HG03139 (cell line): ENCODE measurements around the gene CUX1.
"Not testable (repeated sequence)": the region's sequence is repeated elsewhere in the genome, so short reads cannot be mapped to it uniquely, and the experiment has no call there.

Experiments used
- ATAC-seq: cut with Tn5 transposase; IDR thresholded peaks from one replicate; pipeline ENCODE4 v1.9.1; 2021; ENCODE audit not compliant: unreplicated experiment

CUX1 gene

DNA sequence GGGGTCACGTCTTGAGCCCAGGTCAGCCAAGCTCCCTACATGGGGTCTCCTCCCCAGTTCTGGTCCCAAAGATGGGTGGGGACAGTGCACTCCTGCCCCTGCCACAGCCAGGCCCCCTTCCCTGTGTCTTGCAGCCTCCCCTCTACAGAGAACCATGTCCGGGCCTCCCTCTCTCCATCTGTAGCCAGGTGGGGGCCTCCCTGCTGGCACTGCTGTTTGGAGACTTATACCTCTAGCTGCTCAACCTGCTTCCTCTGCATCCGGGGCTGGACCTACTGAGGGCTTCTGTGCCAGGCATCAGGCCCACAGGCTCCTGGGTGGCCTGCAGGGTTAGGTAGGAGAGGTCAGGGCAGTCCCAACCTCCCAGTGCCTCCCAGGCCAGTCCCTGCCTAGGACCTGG, 477.2 kb downstream of the CUX1 start:
- ATAC-seq = no peak

DNA sequence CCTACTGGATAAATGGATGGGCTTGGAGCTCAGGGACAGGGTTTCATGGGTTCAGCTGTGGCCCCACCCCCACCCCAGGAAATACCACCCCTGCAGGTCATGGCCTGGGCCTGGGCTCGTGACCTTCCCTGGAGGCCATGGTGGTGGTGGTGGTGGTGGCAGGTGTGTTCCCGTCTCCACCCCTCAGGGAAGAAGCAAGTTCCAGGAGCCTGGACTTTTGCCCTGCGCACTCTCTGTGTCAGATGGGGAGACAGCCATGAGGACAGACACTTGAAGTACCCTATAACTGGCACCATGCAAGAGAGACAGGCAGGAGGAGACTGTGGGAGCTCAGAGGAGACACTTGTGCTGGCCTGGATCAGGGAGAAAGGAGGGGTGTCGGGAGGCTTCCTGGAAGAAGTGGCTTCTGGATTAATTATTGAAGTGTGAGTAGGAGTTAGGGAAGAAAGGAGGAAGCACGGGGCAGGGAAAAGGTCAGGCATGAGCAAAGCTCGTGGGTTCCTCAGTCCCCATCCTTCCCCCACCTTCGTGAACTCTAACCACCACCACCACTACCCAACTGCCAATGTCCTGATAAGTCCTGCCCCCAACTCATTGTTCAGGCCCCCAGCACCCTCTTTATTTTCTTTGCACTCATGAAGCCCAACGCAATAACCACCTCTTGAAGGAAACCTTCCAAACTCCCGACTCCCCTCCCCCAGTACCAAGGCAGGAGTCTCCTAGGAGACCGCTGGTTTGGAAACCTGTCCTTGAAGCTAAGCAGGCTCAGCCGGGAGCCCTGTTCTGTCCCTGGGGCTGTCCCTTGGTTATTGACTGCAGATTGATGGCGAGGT, 478.1 kb downstream of the CUX1 start:
- no peak for ATAC-seq

DNA sequence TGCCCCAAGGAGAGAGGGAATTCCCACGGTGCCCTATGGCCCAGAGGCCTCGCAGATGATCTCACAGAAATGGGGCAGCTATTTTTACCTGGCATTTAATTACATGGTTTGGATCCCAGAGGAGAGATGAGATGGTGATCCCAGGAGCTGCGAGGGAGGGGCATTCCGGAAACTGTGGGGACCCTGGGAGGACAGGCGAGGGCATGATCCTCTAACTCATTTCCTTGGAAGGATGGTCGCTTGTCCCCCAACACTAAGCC, 478.7 kb downstream of the CUX1 start:
- ATAC-seq = no peak

DNA sequence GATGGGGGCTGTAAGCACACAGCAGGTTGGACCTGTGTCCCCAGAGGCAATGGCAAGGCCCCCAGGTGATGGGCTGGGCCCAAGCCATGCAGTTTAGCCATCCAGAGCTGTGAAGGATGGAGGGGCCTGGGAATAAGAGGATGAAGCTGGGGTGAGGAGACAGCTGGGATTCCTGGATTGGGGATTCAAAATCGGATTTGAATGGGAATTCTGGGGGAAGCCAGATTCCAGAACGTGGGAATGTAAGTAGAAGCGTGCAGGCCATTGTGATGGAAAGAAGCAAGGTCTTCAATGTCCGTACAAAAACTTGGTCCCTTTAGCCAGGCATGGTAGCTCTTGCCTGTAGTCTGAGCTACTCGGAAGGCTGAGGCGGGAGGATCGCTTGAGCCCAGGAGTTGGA, 479.1 kb downstream of the CUX1 start:
- no peak for ATAC-seq

DNA sequence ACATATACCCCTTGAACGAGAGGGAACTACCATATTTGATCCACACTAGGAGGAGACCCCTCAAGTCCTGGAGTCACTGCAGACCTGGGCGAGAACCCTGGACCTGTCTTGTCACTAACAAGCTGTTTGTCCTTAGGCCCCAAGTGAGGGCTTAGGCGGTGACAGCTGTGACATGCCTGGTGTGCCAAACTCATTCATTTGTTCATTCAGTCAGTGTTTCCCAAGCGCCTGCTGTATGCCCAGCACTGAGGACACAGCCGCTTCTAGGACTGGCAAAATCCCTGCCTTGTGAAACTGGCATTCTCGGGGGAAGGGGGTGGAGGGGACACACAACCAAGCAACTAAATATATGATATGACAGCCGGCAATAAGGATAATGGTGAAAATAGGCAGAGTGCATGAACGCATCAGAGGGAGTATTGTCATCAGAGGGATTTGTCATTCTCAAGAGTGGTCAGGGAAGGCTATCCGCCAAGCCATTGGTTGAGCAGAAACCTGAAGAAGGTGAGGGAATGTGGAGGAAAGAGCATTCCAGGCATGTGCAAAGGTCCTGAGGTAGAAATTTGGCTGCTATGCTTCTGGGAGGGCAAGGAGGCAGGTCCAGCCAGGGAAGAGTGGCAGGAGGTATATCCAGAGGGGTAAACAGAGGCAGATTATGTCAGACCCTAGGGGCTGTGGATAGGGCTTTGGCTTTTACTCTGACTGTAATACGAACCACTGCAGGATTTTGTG, 480.2 kb downstream of the CUX1 start:
- ATAC-seq = no peak

DNA sequence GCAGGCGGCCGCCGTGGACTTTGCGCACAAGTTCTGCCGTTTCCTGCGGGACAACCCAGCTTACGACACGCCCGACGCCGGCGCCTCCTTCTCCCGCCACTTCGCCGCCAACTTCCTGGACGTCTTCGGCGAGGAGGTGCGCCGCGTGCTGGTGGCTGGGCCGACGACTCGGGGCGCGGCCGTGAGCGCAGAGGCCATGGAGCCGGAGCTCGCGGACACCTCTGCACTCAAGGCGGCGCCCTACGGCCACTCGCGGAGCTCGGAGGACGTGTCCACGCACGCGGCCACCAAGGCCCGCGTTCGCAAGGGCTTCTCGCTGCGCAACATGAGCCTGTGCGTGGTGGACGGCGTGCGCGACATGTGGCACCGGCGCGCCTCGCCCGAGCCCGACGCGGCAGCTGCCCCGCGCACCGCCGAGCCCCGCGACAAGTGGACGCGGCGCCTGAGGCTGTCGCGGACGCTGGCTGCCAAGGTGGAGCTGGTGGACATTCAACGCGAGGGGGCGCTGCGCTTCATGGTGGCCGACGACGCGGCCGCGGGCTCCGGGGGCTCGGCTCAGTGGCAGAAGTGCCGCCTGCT, 483.3 kb downstream of the CUX1 start:
- no peak for ATAC-seq

DNA sequence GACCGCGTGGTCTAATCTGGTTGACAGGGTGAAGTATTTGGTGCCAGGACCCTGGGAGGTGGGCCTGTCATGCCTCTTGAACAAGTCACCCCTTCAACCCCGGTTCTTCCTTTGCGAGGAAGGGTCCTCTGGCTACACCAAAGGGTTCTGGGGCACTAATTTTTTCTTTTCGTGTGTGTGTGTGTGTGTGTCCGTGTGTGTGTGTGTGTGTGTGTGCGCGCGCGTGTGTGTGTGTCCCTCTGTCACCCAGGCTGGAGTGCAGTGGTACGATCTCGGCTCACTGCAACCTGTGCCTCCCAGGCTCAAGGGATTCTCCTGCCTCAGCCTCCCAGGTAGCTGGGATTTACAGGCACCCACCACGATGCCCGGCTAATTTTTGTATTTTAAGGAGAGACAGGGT, 483.9 kb downstream of the CUX1 start:
- not testable (repeated sequence) for ATAC-seq

DNA sequence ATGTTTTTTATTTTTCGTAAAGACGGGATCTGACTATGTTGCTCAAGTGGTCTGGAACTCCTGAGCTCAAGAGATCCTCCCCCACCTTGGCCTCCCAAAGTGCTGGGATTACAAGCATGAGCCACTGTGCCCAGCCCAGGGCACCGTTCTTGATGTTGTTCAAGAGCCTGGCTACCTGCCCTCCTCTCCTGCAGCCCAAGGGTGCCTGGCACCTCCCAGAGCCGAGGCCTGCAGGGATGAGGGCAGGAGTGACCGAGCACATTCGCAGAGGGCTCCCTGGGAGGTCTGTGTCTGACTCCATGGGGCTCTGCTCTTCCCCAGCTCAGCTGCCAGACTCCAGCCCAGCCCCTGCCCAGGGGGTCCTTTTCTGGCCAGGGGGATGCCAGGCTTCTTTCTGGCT, 484.6 kb downstream of the CUX1 start:
- no peak for ATAC-seq

DNA sequence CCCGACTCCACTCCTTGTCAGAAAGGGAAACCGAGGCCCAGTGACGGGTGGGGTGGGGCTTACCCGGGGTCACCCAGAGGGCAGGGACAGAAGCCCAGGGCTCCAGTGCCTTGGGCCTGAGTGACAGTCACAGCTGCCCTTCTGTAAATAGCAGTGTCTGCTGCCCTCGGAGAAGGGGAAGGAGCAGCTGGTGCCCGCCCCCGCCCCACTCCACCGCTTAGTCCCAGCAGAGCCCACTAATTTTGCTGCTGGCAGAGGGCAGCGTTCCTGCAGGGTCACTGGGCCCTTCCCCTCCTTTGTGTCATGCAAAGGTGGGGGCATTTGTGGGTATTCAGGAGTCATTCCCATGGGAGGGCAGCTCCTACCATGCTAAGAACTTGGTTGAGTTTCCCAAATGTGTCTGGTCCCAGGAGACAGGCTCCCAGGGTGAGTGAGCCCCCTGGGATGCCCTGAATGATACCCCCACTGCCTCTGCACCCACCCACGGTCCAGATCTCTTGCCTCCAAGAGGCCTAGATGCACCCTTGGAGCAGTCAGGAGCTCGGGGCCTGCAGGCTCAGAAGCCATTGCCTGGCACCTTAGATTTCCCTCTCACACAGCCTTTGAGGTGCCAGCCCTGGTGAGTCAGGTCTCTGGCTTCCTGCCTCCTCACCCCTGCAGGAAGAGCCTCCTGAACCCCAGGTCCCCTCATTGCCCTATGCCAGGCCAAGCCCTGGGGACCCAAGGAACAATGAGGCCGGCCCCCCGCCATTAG, 486.4 kb downstream of the CUX1 start:
- no peak for ATAC-seq

DNA sequence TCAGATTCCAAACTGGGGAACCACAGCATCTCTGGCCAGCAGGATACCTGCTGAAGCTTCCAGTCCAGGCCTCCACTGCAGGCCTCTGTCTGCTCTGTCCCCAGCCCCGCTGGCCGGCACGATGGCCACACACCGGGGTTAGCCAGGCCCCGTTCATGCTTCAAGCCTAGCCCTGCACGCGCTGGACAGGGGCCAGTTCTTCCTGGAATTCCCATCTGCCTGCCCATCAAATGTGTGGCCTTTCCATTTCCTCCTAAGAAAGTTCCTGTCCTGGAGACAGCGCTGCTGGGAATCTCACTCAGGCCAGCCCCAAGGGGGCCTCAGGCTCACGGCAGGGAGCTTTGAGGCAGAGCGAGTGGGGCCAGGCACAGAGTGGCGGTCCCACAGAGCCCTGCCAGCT, 487.2 kb downstream of the CUX1 start:
- ATAC-seq = no peak

DNA sequence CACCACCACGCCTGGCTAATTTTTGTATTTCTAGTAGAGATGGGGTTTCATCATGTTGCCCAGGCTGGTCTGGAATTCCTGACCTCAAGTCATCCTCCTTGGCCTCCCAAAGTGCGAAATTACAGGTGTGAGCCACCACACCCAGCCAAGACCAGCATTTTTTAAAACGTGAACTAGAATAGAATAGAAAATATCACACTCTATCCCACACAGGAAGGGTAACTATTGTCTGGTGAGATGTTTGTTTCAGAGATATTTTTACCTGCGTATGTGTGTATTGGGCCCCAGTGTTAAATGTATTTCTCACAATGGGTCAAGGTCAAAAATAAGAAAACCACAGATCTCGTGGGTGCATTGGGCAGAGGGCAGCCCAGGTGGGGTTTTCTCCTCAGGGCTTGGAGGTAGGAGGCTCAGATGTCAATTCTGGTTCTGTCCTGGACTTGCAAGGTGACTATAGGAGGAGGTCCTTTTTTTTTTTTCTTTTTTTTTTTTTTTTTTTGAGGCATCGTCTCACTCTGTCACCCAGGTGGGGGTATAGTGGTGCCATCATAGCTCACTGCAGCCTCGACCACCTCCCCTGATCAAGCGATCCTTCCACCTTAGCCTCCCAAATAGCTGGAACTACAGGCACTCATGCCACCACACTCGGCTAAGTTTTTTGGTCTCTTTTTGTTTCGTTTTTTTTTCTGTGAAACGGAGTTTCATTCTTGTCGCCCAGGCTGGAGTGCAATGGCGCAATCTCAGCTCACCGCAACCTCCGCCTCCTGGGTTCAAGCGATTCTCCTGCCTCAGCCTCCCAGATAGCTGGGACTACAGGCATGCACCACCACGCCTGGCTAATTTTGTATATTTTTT, 488.2 kb downstream of the CUX1 start:
- ATAC-seq = no peak

DNA sequence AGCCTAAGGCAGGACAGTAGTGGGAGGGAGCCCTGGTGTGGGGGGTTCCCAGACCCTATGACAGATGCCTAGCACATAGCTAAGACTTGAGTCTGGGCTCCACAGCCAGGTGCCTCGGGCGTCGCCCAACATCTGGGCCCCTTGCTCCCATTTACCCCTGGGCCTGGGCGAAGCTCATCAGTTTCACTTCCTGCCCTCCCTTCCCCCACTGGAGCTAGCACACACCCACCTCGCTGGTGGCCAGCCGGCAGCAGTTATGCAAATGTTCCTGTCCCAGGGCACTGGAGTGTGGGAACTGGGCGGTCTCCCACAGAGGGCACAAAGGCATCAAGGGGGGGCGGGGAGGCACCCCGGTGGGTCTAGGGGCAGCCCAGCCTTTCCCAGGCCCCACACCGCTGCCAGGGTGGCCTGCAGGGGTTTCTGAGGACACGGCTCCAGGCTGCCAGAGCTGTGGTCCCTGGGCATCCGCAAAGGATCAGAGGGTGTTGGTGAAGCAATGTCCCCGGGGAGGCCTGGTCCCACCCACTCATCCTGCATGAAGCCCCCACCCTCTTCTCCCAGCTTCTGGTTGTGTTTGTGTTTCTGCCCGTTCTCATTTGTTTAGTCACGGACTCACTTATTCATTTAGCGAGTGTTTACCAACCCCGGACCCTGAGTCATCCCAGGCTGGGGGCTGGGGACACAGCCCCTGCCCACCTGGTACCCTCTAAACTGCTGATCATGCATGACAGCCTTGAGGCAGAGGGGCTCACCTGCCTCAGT, 489.7 kb downstream of the CUX1 start:
- peak; percentile 67 for ATAC-seq

DNA sequence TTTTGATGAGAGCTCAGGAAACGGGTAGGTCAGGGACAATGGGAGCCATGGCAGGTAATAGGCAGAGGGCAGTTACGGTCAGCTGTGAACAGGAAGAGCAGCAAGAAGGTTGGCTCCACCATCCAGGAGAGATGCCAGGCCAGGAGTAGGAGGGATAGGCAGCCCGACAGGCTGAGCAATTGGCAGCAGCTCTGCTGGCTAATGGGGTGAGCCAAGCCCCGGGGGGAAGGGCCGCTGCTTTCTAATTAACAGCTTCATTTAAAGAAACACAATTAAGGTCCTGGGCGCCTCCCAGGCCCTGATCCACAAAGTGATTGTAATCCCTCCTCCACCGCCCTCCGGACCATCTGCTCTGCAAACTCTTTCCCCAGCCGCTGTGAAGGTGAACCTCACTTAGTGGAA, 493.0 kb downstream of the CUX1 start:
- ATAC-seq = no peak

DNA sequence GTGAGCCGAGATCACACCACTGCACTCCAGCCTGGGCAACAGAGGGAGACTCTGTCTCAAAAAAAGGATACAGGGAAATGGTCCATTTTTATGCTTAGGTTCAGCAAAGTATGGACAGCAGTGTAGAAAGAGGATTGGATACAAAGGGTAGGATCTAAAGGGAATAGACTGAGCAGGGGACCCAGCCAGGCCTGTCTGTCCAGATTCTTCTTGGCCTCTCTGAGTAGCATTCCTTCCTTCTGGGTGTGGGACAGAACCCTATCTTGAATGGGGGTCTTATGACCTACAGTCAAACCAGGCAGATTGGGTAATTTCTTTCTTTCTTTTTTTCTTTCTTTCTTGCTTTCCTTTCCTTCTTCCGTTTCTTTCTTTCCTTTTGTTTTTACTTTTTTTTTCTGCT, 494.9 kb downstream of the CUX1 start:
- ATAC-seq = no peak

DNA sequence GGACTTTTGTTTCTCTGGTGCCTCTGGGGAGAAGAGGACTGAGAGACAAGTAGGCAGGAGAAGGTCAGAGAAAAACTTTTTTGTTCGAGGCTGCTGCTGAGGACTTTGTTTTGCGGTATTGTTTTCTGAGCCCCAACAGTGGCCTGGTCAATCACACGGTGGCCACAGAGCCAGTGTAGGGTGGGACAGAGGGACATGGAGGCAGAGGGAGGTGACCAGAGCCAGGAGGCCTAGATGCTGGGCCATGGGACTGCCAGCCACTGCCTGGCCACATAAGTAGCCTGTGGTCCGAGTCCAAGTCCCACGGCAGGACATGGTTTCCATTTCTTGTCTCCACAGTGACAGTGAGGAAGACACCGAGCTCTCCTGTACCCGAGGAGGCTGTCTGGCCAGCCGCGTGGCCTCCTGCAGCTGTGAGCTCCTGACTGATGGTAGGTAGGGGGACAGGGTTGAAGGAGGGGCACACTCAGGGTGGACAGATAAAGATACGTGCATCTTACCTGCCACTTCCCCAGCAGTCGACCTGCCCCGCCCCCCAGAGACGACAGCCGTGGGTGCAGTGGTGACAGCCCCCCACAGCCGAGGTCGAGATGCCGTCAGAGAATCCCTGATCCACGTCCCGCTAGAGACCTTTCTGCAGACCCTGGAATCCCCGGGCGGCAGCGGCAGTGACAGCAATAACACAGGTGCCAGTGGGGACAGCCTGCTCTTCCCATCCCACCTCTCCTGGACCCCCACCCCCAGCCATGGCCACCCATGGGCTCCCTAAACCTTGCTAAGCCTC, 496.8 kb downstream of the CUX1 start:
- no peak for ATAC-seq

DNA sequence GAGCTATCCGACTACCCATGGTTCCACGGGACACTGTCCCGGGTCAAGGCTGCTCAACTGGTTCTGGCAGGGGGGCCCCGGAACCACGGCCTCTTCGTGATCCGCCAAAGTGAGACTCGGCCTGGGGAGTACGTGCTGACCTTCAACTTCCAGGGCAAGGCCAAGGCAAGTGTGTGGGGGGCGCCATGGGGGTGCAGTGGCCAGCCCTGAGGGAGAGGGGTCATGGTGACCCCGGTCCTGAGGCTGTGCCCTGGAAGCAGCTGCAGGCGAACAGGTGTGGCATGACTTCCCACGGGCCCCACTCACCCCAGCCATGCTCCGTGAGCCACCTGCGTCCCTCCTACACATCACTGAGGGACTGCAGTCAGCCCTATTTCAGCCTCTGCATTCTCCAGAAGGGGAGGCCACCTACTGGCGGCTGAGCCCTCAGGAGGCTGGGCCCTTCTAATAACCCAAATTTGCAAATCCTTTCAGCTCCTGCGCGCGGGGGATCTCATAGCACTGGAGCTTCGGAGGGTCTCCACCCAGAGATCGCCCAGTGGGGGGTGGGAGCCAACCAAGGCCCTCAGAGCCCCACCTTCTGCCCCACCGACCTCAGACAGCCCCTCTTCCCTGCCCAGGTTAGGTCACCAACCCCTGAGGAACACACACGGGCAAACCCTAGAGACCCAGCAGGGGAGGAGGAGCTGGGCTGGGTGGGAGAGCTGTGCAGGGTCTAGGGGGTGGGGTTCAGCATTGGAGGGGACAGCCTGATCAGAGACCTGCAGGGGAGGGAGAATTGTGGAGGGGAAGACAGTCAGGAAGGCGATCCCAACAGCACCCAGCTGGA, 500.0 kb downstream of the CUX1 start:
- ATAC-seq = no peak

DNA sequence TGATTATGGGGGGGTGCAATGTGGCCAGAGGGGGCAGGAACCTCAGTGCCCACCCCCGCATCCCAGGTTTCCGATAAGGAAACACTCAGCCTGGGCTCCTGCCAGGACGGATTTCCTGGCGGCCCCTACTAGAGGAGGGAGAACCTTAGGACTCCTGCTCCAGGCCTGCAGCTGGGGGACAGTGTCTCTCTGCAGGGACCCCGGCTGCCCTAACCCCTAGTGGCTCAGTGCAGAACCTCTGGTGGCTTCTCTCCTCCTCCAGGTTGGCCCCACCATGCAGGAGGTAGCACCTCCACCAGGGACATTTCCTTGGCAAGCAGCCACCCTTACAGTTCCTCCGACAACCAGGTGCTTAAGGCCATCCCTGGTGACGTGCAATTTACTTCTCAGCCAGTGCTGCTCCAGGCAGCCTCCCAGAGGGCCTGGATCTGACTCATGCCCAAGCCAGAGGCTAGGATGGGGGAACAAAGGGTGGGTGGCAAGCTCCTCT, 501.1 kb downstream of the CUX1 start:
- no peak for ATAC-seq

DNA sequence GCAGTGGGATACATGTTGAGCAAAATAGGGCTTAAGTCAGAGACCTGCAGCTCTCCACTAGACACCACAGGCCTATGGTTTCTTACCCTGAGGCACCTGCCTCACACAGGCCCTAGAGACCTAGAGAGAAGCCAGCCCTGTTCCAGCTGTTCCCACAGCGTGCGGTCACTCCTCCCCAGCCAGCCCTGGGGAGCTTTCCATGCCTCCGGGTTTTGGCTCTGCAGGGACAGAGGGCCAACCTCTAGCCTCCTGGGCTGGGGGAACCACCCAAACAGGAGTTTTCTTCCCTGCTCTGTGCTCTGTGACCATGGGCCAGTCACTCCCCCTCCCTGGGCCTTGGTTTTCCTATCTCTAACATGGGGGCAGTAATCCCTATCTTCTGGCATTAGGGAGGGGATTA, 502.2 kb downstream of the CUX1 start:
- ATAC-seq = no peak
